IMR-90 (cell line): ENCODE data around the gene COL5A2. TPM values are rescaled to one million over a fixed set of nuclear protein-coding genes. Genes with fewer than 3 reads are reported as not detected.

Experiments used
- ATAC-seq: fragments of 200-7000 bp; cut with Tn5 transposase; 2 replicates; pipeline ENCODE4 v1.9.1; 2020; ENCODE audit warnings: low read depth, mild to moderate bottlenecking, moderate library complexity
- BruUV-seq: library from RNA; stranded (reverse); fragments of 400-500 nt; replicated peaks from 2 replicates; lab custom pipeline; 2021; lab: Mats Ljungman, UMichigan
- CTCF ChIA-PET: fragments of 300-600 bp; formaldehyde crosslinking; extraction: SDS; loops from one replicate; lab custom pipeline; 2021; ENCODE audit warnings: antibody characterized with exemption; lab: Yijun Ruan, JAX
- POLR2A ChIA-PET: fragments of 300-600 bp; sonication (Branson Sonifier 250); formaldehyde crosslinking; loops from one replicate; lab custom pipeline; 2022; ENCODE audit warnings: antibody characterized with exemption; ENCODE audit not compliant: unreplicated experiment; lab: Charles Lee
- DNase-seq: peaks from one replicate; pipeline ENCODE4 v3.0.0; 2013
- H2AFZ ChIP-seq: replicated peaks from 2 replicates; pipeline ENCODE3; 2013; ENCODE audit warnings: low read length, mild to moderate bottlenecking; ENCODE audit not compliant: poor library complexity
- H2AK5ac ChIP-seq: 2 replicates; pipeline ENCODE4 v1.6.1; 2013; ENCODE audit warnings: low read depth, low read length, inconsistent platforms
- H2AK9ac ChIP-seq: replicated peaks from 2 replicates; pipeline ENCODE3; 2013; ENCODE audit warnings: mild to moderate bottlenecking, low read depth, low read length, moderate library complexity; ENCODE audit not compliant: poor library complexity
- H2BK120ac ChIP-seq: 2 replicates; pipeline ENCODE4 v1.6.1; 2013; ENCODE audit warnings: low read depth, low read length, inconsistent platforms
- H2BK15ac ChIP-seq: 3 replicates; pipeline ENCODE4 v1.6.1; 2013; ENCODE audit warnings: low read depth, low read length, inconsistent platforms
- H2BK20ac ChIP-seq: 2 replicates; pipeline ENCODE4 v1.6.1; 2013; ENCODE audit warnings: low read depth, mild to moderate bottlenecking, inconsistent platforms, low read length, moderate library complexity
- H2BK5ac ChIP-seq: 2 replicates; pipeline ENCODE4 v1.6.1; 2013; ENCODE audit warnings: mild to moderate bottlenecking, low read depth, low read length, inconsistent platforms; ENCODE audit not compliant: poor library complexity, severe bottlenecking
- H3K14ac ChIP-seq: replicated peaks from 2 replicates; pipeline ENCODE4 v1.6.1; 2013; ENCODE audit warnings: low read depth, low read length, inconsistent platforms
- H3K18ac ChIP-seq: 2 replicates; pipeline ENCODE4 v1.6.1; 2013; ENCODE audit warnings: low read depth, low read length, control low read depth
- H3K23ac ChIP-seq: 2 replicates; pipeline ENCODE4 v1.6.1; 2013; ENCODE audit warnings: low read depth, low read length, inconsistent platforms
- H3K27ac ChIP-seq: 2 replicates; pipeline ENCODE4 v1.5.1; 2013; ENCODE audit warnings: mild to moderate bottlenecking, control low read depth, low read length; ENCODE audit not compliant: insufficient read depth
- H3K27me3 ChIP-seq: 2 replicates; pipeline ENCODE4 v1.6.1; 2013; ENCODE audit warnings: low read length; ENCODE audit not compliant: control insufficient read depth, insufficient read depth
- H3K36me3 ChIP-seq: 2 replicates; pipeline ENCODE4 v1.6.1; 2013; ENCODE audit warnings: low read length, mixed read lengths; ENCODE audit not compliant: control insufficient read depth, insufficient read depth
- H3K4ac ChIP-seq: 2 replicates; pipeline ENCODE4 v1.6.1; 2013; ENCODE audit warnings: low read depth, low read length, inconsistent platforms
- H3K4me1 ChIP-seq: 2 replicates; pipeline ENCODE4 v1.6.1; 2013; ENCODE audit warnings: low read length, mixed read lengths; ENCODE audit not compliant: control insufficient read depth, insufficient read depth
- H3K4me2 ChIP-seq: 2 replicates; pipeline ENCODE4 v1.6.1; 2013; ENCODE audit warnings: low read depth, mild to moderate bottlenecking, control low read depth, low read length, moderate library complexity
- H3K4me3 ChIP-seq: 2 replicates; pipeline ENCODE4 v1.5.1; 2013; ENCODE audit warnings: low read depth, mild to moderate bottlenecking, control low read depth, low read length, moderate library complexity; ENCODE audit not compliant: insufficient read depth
- H3K56ac ChIP-seq: 2 replicates; pipeline ENCODE4 v1.6.1; 2013; ENCODE audit warnings: low read length, inconsistent platforms; ENCODE audit not compliant: insufficient read depth; ENCODE audit errors: extremely low read depth
- H3K79me1 ChIP-seq, 2 experiments: 2 replicates each; pipeline ENCODE4 v1.6.1; 2013; ENCODE audit warnings: low read length in 2 of 2, inconsistent platforms in 1 of 2, low read depth in 1 of 2
- H3K9ac ChIP-seq: 2 replicates; pipeline ENCODE4 v1.6.1; 2013; ENCODE audit warnings: low read depth, low read length, control low read depth
- H3K9me1 ChIP-seq: 2 replicates; pipeline ENCODE4 v1.6.1; 2013; ENCODE audit warnings: low read length, inconsistent platforms; ENCODE audit not compliant: insufficient read depth
- H3K9me3 ChIP-seq: 2 replicates; pipeline ENCODE4 v1.6.1; 2013; ENCODE audit warnings: low read length; ENCODE audit not compliant: control insufficient read depth, insufficient read depth
- H4K20me1 ChIP-seq: 2 replicates; pipeline ENCODE4 v1.6.1; 2013; ENCODE audit warnings: low read length, inconsistent platforms; ENCODE audit not compliant: insufficient read depth
- H4K5ac ChIP-seq: 2 replicates; pipeline ENCODE4 v1.6.1; 2013; ENCODE audit warnings: mild to moderate bottlenecking, low read depth, low read length, control low read depth
- H4K8ac ChIP-seq, 2 experiments: 2 replicates each; pipeline ENCODE4 v1.6.1; 2013; ENCODE audit warnings: low read depth in 2 of 2, low read length in 2 of 2, control low read depth in 1 of 2, inconsistent platforms in 1 of 2
- H4K91ac ChIP-seq: 2 replicates; pipeline ENCODE4 v1.6.1; 2013; ENCODE audit warnings: low read depth, low read length, inconsistent platforms; ENCODE audit not compliant: insufficient read depth
- CEBPB ChIP-seq: IDR thresholded peaks from 2 replicates; pipeline ENCODE4 v1.6.1; 2012; ENCODE audit warnings: low read depth, low read length, improper control_type of control experiment
- USF2 ChIP-seq: fragments of 150-350 bp; IDR thresholded peaks from 2 replicates; pipeline ENCODE4 v1.6.1; 2017; ENCODE audit warnings: mild to moderate bottlenecking, antibody characterized with exemption, low read length, low read depth
- WGBS, 2 experiments: methylation state at CpG; one replicate each; pipeline versions ENCODE4 v1.1.5 to v1.1.7; 2013; ENCODE audit warnings: missing lambda C conversion rate in 2 of 2; ENCODE audit not compliant: insufficient read length in 1 of 2; ENCODE audit errors: extremely low coverage in 2 of 2; 5-methylcytosine and 5-hydroxymethylcytosine counted together
- dilution Hi-C: fragments of 300-500 bp; cut with HindIII; formaldehyde crosslinking; loops from one replicate; pipeline ENCODE4 v1.14.3; 2018; ENCODE audit warnings: low sequenced_read_pairs; ENCODE audit not compliant: unreplicated experiment
- in situ Hi-C: fragments of 300-500 bp; cut with MboI; formaldehyde crosslinking; loops from 3 replicates; pipeline ENCODE4 v1.14.3; 2019; ENCODE audit warnings: low sequenced_read_pairs, inconsistent platforms, mixed read lengths
- intact Hi-C: fragments of 100-400 bp; cut with micrococcal nuclease; formaldehyde crosslinking; loops from 2 replicates; pipeline ENCODE4 v1.10.0; 2022
- polyA plus RNA-seq, 3 experiments: library from polyadenylated mRNA; depleted of rRNA; stranded (reverse); fragments of >200 nt; gene quantifications; 2 replicates each; pipeline ENCODE4 v1.2.3, GENCODE V29; 2012; ENCODE audit warnings: low replicate concordance in 1 of 3
- total RNA-seq: library from RNA; depleted of rRNA; stranded (reverse); fragments of >200 nt; gene quantifications from 2 replicates; pipeline ENCODE4 v1.2.3, GENCODE V29; 2012

The COL5A2 gene
- total and polyA plus RNA-seq, 2 of the 4 experiments (the other 2 are of a cell fraction), result 181 to 257 TPM

DNA sequence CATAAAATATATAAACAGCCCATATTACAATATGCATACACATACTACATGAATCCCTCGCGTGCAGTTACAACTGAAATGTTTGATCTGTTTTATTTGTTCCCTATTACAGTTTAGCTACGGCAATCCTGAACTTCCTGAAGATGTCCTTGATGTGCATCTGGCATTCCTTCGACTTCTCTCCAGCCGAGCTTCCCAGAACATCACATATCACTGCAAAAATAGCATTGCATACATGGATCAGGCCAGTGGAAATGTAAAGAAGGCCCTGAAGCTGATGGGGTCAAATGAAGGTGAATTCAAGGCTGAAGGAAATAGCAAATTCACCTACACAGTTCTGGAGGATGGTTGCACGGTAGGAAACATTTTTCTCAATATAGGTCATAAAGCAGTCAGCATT, 169.0 kb downstream of the COL5A2 start:
- Histone ChIP-seq H4K20me1 (no peaks in the 10 kb centered on the region), H3K4me2 (no peak overlapping the region), H3K9ac (no peak overlapping the region), H3K56ac (no peak overlapping the region), H3K14ac (no peak overlapping the region), H3K4ac (no peak overlapping the region), H2BK15ac (no peak overlapping the region), H4K8ac (no peak overlapping the region; a peak in 1 of 4 replicates), H3K23ac (no peak overlapping the region), H3K18ac (no peak overlapping the region), H3K4me3 (no peak overlapping the region), H2BK20ac (no peak overlapping the region), H3K36me3 (peaks cover 60% of the 10 kb centered on the region), H2BK120ac (no peak overlapping the region), H2AFZ (no peak overlapping the region), H4K91ac (no peak overlapping the region), H3K9me3 (no peaks in the 10 kb centered on the region), H3K4me1 (peaks cover 6% of the 10 kb centered on the region; the same call in 1 of the 2 replicates), H3K79me1 (peaks cover 9 to 15% of the 10 kb centered on the region in 2 experiments), H3K27me3 (no peaks in the 10 kb centered on the region), H4K5ac (no peak overlapping the region), H2AK9ac (no peak overlapping the region), H2BK5ac (peak overlapping the region; percentile 62), H3K9me1 (peaks cover 4% of the 10 kb centered on the region; the same call in 1 of the 2 replicates), H2AK5ac (0 out of 2 replicates have a peak overlapping the region, but pooled peaks have one; percentile 26), H3K27ac (peak overlapping the region; percentile 50; the same call in 1 of the 2 replicates)
- intact Hi-C loops, result no loop called here
- DNase-seq, result no peak
- ChIA-PET POLR2A (no interaction called here), CTCF (no interaction called here)
- TF ChIP-seq CEBPB, result no peak
- no peak for TF ChIP-seq USF2
- WGBS, 2 experiments, result 95% methylated on average over 3 of the region's 6 CpGs; no CpG with 5 or more reads in 1 of the 2 experiments
- BruUV-seq, result no TSS peak
- ATAC-seq, result no peak
- in situ Hi-C loops, result no loop called here
- dilution Hi-C loops, result no loop called here
